AG09309 (cell line): ENCODE results near the gene SNRK.

ENCODE experiments used
- DNase-seq: peaks from one replicate; pipeline ENCODE4 v3.0.0-alpha.2; 2010; ENCODE audit warnings: low read depth
- H3K4me3 ChIP-seq: 2 replicates; pipeline ENCODE4 v1.5.1; 2011; ENCODE audit warnings: mild to moderate bottlenecking, low read depth, low read length, moderate library complexity; ENCODE audit not compliant: control insufficient read depth
- TF ChIP-seq, protein P1 (sequence below): IDR thresholded peaks from 2 replicates; pipeline ENCODE4 v1.5.1; 2011; ENCODE audit warnings: mild to moderate bottlenecking, low read depth, low read length, inconsistent platforms; ENCODE audit not compliant: insufficient read depth, control insufficient read depth; ENCODE audit errors: missing control alignments

The SNRK gene

DNA sequence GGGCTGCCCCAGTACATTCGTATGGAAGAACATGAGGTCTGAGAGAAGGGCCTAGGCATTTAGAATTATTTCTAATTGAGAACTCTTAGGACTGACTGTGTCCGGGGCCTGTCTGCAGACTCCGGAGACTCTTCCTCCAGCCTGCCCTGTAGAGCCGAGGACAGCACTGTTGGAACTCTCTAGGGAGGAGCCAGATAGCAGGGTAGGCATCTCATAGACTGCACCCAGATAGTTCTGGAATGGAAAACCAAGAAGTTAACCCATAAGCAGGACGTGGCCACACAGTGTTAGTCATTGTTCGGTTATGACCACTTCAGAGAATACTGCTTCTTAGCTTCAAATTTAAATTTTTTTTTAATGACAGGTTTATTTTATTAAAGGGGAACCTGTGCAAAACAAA, 59.5 kb downstream of the SNRK start:
- no peak overlapping the region for H3K4me3 ChIP-seq
- TF ChIP-seq, protein P1, sequence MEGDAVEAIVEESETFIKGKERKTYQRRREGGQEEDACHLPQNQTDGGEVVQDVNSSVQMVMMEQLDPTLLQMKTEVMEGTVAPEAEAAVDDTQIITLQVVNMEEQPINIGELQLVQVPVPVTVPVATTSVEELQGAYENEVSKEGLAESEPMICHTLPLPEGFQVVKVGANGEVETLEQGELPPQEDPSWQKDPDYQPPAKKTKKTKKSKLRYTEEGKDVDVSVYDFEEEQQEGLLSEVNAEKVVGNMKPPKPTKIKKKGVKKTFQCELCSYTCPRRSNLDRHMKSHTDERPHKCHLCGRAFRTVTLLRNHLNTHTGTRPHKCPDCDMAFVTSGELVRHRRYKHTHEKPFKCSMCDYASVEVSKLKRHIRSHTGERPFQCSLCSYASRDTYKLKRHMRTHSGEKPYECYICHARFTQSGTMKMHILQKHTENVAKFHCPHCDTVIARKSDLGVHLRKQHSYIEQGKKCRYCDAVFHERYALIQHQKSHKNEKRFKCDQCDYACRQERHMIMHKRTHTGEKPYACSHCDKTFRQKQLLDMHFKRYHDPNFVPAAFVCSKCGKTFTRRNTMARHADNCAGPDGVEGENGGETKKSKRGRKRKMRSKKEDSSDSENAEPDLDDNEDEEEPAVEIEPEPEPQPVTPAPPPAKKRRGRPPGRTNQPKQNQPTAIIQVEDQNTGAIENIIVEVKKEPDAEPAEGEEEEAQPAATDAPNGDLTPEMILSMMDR = no peak
- DNase-seq = peak; percentile 28

DNA sequence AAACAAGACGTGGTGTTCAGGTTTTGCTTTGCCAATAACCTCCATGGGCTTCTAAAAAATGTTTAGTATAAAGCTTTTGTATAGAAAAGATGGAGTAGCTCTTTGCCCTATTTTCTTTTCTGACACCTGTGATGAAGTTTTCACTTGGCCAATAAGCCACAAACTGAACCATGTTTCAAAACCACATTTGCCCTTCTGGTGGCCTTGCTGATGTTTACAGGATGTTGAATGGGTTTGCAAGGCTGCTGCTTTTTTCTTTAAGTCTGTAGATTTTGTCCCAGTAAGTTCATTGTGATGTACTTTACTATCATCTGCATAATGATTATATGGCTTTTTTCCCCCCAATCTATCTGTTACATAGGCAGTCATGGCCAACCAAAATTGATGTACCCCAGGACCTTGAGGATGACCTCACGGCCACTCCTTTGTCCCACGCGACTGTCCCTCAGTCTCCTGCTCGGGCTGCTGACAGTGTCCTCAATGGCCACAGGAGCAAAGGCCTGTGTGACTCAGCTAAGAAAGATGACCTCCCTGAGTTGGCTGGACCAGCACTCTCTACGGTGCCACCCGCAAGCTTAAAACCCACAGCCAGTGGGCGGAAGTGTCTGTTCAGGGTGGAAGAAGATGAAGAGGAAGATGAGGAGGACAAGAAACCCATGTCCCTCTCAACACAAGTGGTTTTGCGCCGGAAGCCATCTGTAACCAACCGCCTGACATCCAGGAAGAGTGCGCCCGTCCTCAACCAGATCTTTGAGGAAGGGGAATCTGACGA, 60.8 kb downstream of the SNRK start:
- DNase-seq = no peak
- H3K4me3 ChIP-seq = no peak overlapping the region
- TF ChIP-seq, protein P1 = no peak

DNA sequence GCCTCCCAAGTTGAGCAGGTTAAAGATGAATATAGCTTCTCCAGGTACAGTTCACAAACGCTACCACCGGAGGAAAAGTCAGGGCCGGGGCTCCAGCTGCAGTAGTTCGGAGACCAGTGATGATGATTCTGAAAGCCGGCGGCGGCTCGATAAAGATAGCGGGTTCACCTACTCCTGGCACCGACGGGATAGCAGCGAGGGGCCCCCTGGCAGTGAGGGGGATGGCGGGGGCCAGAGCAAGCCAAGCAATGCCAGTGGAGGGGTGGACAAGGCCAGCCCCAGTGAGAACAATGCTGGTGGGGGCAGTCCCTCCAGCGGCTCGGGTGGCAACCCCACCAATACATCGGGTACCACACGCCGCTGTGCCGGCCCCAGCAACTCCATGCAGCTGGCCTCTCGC, 61.4 kb downstream of the SNRK start:
- DNase-seq = no peak
- TF ChIP-seq, protein P1 = no peak
- H3K4me3 ChIP-seq = no peak overlapping the region

DNA sequence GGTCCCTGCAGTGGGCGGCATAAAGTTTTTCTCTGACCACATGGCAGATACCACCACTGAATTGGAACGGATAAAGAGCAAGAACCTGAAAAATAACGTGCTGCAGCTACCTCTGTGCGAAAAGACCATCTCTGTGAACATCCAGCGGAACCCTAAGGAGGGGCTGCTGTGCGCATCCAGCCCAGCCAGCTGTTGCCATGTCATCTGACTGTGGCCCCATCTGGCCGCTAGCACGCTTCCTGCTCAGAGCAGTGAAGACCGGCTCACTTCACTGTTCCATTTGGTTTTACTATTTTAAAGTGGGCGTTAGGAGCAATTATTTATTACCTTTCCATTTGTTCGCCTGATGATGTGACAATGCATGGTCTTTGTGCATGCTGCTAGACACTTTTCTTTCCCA, 62.0 kb downstream of the SNRK start:
- TF ChIP-seq, protein P1 = no peak
- no peak overlapping the region for H3K4me3 ChIP-seq
- DNase-seq = no peak

DNA sequence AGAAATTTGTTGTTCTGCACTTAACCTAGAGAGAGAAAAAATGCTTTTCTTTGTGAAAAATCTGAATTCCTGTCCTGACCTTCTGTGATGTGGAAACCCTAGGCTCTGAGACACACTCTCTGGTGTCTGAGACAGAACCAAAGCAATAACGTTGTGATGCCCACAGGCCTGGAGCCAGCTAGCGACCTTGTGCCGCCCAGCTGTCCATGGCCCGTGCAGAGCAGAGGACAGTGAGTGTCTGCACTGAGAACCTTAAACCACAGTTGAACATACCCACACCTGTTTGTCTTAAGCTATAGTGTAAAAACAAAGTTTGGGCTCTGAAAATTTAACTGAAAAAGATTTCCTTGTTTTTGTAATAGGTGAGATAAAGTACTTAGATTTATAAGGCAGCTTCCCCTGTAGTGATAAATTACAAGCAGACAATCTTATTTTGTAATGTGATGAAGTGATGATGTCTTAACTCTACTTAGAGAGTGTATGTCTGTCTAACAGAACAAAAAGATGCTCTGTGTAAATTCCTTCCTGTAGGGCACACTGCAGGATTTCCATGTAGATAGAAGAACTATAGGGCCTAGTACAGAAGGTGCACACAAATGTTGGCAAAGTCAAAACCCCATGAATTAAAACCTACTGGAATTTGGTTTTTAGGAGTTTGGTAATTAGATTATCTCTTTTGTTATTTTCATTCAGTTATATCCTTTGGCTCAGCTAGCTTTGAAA, 62.7 kb downstream of the SNRK start:
- no peak for DNase-seq
- TF ChIP-seq, protein P1 = no peak
- H3K4me3 ChIP-seq = no peak overlapping the region

DNA sequence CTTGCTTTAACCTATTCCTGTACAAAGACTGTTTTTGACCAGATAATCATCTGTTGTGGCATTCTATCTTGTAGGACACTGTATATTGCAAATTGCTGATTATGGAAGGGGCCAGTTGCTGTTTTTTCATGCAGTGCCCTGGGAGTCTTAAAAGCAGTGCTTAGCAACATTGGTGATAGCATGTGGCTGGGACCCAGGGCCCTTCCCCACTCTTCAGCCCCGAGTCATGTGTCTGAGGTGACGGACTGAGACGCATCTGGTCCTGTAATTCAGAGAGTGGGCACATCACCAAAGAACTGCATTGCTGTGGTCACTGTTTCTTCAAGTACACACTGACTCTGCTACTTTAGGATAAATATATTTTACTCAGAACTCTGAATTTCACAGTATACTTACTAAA, 63.4 kb downstream of the SNRK start:
- TF ChIP-seq, protein P1 = no peak
- no peak overlapping the region for H3K4me3 ChIP-seq
- DNase-seq = no peak
